ENCODE results near the gene RBM20. TPM values are rescaled to one million over a fixed set of nuclear protein-coding genes. Genes with fewer than 3 reads are reported as not detected.

Gene RBM20
- total RNA-seq, 1 experiment from 2014 or later = 0.11 TPM

DNA sequence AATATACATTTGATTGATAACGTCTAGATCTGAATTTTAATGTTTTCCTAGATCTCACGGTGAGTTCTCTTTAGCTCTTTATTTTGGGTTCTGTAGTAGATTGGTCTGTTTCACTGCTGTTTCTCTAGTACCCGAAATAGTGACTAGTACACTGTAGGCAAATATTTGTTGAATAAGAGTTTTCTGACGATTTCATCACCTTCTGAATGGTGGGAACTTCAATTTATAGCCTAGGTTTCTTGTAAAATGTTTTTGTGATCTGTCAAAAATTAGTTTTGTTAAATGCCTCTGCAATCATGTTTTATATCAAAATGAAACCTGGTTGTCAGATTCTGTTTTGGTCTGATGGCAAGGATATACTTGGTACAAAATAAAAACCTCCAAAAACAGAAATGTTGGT lies 237.8 kb downstream of the RBM20 start:
- ChIA-PET CTCF (no interaction called here), POLR2A (ENCODE audit: unreplicated experiment) (no interaction called here)
- H3K36me3 ChIP-seq (ENCODE audit: low read depth) = no peaks in the 10 kb centered on the region
- H3K9me3 ChIP-seq (ENCODE audit: insufficient read depth, low read depth) = no peaks in the 10 kb centered on the region
- H3K9me2 ChIP-seq (ENCODE audit: insufficient read depth) = no peaks in the 10 kb centered on the region
- H4K20me1 ChIP-seq (ENCODE audit: insufficient read depth) = no peaks in the 10 kb centered on the region; the same call in 1 of the 2 replicates
- no peaks in the 10 kb centered on the region for H3K27me3 ChIP-seq (ENCODE audit: insufficient read depth, low read depth)
- no peaks in the 10 kb centered on the region for H3K79me2 ChIP-seq (ENCODE audit: low read depth)
- H3F3A ChIP-seq (ENCODE audit: insufficient read depth, low read depth) = peaks cover 9% of the 10 kb centered on the region; the same call in 1 of the 2 replicates
- no peak overlapping the region for H2AFZ ChIP-seq
- no peak overlapping the region for H3K27ac ChIP-seq
- no TSS peak for BruUV-seq (replicated peaks)
- H3K4me2 ChIP-seq = no peak overlapping the region
- H3K4me1 ChIP-seq (replicated peaks; ENCODE audit: insufficient read depth) = peaks cover 20% of the 10 kb centered on the region
- no peak for DNase-seq
- no peak overlapping the region for H3K4me3 ChIP-seq
- TF ChIP-seq, protein P1, sequence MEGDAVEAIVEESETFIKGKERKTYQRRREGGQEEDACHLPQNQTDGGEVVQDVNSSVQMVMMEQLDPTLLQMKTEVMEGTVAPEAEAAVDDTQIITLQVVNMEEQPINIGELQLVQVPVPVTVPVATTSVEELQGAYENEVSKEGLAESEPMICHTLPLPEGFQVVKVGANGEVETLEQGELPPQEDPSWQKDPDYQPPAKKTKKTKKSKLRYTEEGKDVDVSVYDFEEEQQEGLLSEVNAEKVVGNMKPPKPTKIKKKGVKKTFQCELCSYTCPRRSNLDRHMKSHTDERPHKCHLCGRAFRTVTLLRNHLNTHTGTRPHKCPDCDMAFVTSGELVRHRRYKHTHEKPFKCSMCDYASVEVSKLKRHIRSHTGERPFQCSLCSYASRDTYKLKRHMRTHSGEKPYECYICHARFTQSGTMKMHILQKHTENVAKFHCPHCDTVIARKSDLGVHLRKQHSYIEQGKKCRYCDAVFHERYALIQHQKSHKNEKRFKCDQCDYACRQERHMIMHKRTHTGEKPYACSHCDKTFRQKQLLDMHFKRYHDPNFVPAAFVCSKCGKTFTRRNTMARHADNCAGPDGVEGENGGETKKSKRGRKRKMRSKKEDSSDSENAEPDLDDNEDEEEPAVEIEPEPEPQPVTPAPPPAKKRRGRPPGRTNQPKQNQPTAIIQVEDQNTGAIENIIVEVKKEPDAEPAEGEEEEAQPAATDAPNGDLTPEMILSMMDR (conservative IDR thresholded peaks at IDR 0.05) = no peak
- no peak for TF ChIP-seq EZH2 (IDR thresholded peaks at IDR 0.05; ENCODE audit: low read depth)
- intact Hi-C loops (cut with micrococcal nuclease; ENCODE audit: unreplicated experiment) = no loop called here

- Histone ChIP-seq H3K4me3 (no peak overlapping the region), H4K20me1 (ENCODE audit: insufficient read depth) (no peaks in the 10 kb centered on the region; the same call in 1 of the 2 replicates), H3K4me2 (no peak overlapping the region), H3K79me2 (ENCODE audit: low read depth) (no peaks in the 10 kb centered on the region), H3K9me2 (ENCODE audit: insufficient read depth) (no peaks in the 10 kb centered on the region), H3K27ac (no peak overlapping the region), H3K27me3 (ENCODE audit: insufficient read depth, low read depth) (no peaks in the 10 kb centered on the region), H3K36me3 (ENCODE audit: low read depth) (peaks cover 4% of the 10 kb centered on the region; the same call in 1 of the 2 replicates), H3F3A (ENCODE audit: insufficient read depth, low read depth) (peaks cover 9% of the 10 kb centered on the region; the same call in 1 of the 2 replicates), H3K9me3 (ENCODE audit: insufficient read depth, low read depth) (no peaks in the 10 kb centered on the region), H2AFZ (no peak overlapping the region), H3K4me1 (replicated peaks; ENCODE audit: insufficient read depth) (peaks cover 20% of the 10 kb centered on the region)
- POLR2A ChIA-PET (ENCODE audit: unreplicated experiment) = no interaction called here
- CTCF ChIA-PET = no interaction called here
- TF ChIP-seq, protein P1 (conservative IDR thresholded peaks at IDR 0.05) = no peak
- no peak for TF ChIP-seq EZH2 (IDR thresholded peaks at IDR 0.05; ENCODE audit: low read depth)
- no peak for DNase-seq
- intact Hi-C loops (cut with micrococcal nuclease; ENCODE audit: unreplicated experiment) = no loop called here
- BruUV-seq (replicated peaks) = no TSS peak
Observed at GRCh38 chr10:110883924-110884323, 239.8 kb downstream of the RBM20 start.

DNA sequence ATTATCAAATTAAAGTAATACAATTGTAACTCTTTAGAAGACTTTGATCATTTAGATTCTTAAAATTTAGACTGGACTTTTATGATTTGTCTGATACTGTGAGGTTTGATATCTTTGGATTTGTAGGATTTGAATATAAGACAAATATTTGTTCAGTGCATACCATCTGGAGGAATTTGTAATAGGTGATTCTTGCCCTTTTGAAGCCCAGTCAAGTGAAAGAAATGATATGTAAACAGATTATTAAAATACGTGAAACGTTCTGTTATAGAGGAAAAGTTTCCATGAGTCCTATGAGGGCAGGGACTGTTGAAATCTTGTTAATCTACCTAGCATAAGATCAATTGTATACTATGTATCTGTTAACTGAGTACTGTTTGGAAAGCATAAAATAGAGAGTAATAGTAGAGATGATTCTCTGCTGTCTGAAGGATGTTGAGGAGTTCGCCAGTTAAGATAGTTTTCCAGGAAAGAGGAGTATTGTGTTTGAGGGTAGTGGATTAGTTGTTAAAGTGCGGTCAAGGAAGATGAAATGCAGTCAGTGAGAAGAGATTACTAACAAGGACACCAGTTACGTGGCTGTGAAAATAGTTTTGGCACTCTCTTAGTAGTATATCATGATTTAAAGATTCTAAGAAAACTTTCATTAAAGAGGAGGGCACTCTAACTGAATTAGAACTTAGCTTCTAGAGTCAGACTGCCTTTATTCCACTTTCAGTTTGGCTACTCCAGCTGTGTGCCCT lies 242.0 kb downstream of the RBM20 start:
- no peak overlapping the region for H3K4me3 ChIP-seq

More for the DNA sequence above, 242.0 kb downstream of the RBM20 start:
- peaks cover 12% of the 10 kb centered on the region for H3K36me3 ChIP-seq (ENCODE audit: low read depth)
- intact Hi-C loops (cut with micrococcal nuclease; ENCODE audit: unreplicated experiment) = no loop called here
- no peaks in the 10 kb centered on the region for H3K79me2 ChIP-seq (ENCODE audit: low read depth)
- ChIA-PET POLR2A (ENCODE audit: unreplicated experiment) (no interaction called here), CTCF (interaction anchor here (0.6 kb wide), 1 partner anchor 12 kb away, joined by 7 read pairs; no protein-coding TSS in a partner anchor)
- BruUV-seq (replicated peaks) = no TSS peak
- no peak overlapping the region for H2AFZ ChIP-seq
- no peaks in the 10 kb centered on the region for H3K9me3 ChIP-seq (ENCODE audit: insufficient read depth, low read depth)
- peak in 1 of 2 experiments; percentile 85 for DNase-seq
- no peak for TF ChIP-seq EZH2 (IDR thresholded peaks at IDR 0.05; ENCODE audit: low read depth)
- TF ChIP-seq, protein P1 (conservative IDR thresholded peaks at IDR 0.05) = no peak
- no peaks in the 10 kb centered on the region for H3K27me3 ChIP-seq (ENCODE audit: insufficient read depth, low read depth)
- H3K4me1 ChIP-seq (replicated peaks; ENCODE audit: insufficient read depth) = peaks cover 20% of the 10 kb centered on the region
- peak overlapping the region; percentile 61; the same call in 1 of the 2 replicates for H3K4me2 ChIP-seq
- H3K9me2 ChIP-seq (ENCODE audit: insufficient read depth) = no peaks in the 10 kb centered on the region
- no peaks in the 10 kb centered on the region; the same call in 1 of the 2 replicates for H4K20me1 ChIP-seq (ENCODE audit: insufficient read depth)
- peak overlapping the region; percentile 46; the same call in 1 of the 2 replicates for H3K27ac ChIP-seq
- peaks cover 9% of the 10 kb centered on the region; the same call in 1 of the 2 replicates for H3F3A ChIP-seq (ENCODE audit: insufficient read depth, low read depth)

All from PC-9 (cell line).